GM18507 (cell line): Measurements from ENCODE around the gene DOK6.
"Not testable (repeated sequence)": the region's sequence is repeated elsewhere in the genome, so short reads cannot be mapped to it uniquely, and the experiment has no call there.

Source experiments
- DNase-seq: peaks from one replicate; pipeline ENCODE4 v3.0.0; 2011; ENCODE audit warnings: low read depth; ENCODE audit not compliant: insufficient read length; ENCODE audit errors: extremely low spot score
- FAIRE-seq: peaks from 2 replicates; lab custom pipeline; 2011; peaks lifted over from hg19 to GRCh38; lab: Jason Lieb, UNC

The DOK6 gene

GRCh38 chr18:69834980-69835379 is 434.3 kb downstream of the DOK6 start:
- not testable (repeated sequence) for DNase-seq, FAIRE-seq

- no peak for DNase-seq
- no peak for FAIRE-seq
Measured at GRCh38 chr18:69838003-69838402, 437.3 kb downstream of the DOK6 start.

- no peak for FAIRE-seq
- DNase-seq = no peak
Measured at GRCh38 chr18:69838620-69839411, 438.1 kb downstream of the DOK6 start.

GRCh38 chr18:69839497-69839896 is 438.8 kb downstream of the DOK6 start:
- DNase-seq (no peak), FAIRE-seq (no peak)

- FAIRE-seq = no peak
- DNase-seq = no peak
Measured at GRCh38 chr18:69840001-69840400, 439.3 kb downstream of the DOK6 start.

- DNase-seq (no peak), FAIRE-seq (no peak)
Measured at GRCh38 chr18:69840445-69840844, 439.8 kb downstream of the DOK6 start.

- DNase-seq (no peak), FAIRE-seq (no peak)
Measured at GRCh38 chr18:69841117-69841516, 440.4 kb downstream of the DOK6 start.

GRCh38 chr18:69843015-69843414 is 442.3 kb downstream of the DOK6 start:
- DNase-seq (no peak), FAIRE-seq (no peak)

- FAIRE-seq = no peak
- DNase-seq = no peak
Measured at GRCh38 chr18:69844656-69845055, 444.0 kb downstream of the DOK6 start.

- DNase-seq (no peak), FAIRE-seq (no peak)
Measured at GRCh38 chr18:69845593-69846506, 445.2 kb downstream of the DOK6 start.

GRCh38 chr18:69853051-69853450 is 452.4 kb downstream of the DOK6 start:
- no peak for DNase-seq
- FAIRE-seq = no peak

GRCh38 chr18:69854455-69854854 is 453.8 kb downstream of the DOK6 start:
- DNase-seq = no peak
- FAIRE-seq = no peak

- DNase-seq (no peak), FAIRE-seq (no peak)
Measured at GRCh38 chr18:69858897-69859296, 458.2 kb downstream of the DOK6 start.

GRCh38 chr18:69864802-69865201 is 464.1 kb downstream of the DOK6 start:
- FAIRE-seq (peak; percentile 91), DNase-seq (peak; percentile 3)

GRCh38 chr18:69865776-69866175 is 465.1 kb downstream of the DOK6 start:
- FAIRE-seq (peak; percentile 59), DNase-seq (no peak)

- FAIRE-seq (no peak), DNase-seq (no peak)
Measured at GRCh38 chr18:69866212-69866611, 465.5 kb downstream of the DOK6 start.

- no peak for DNase-seq
- FAIRE-seq = no peak
Measured at GRCh38 chr18:69870736-69871135, 470.0 kb downstream of the DOK6 start.

- FAIRE-seq = no peak
- no peak for DNase-seq
Measured at GRCh38 chr18:69871363-69871762, 470.7 kb downstream of the DOK6 start.

GRCh38 chr18:69872661-69873060 is 472.0 kb downstream of the DOK6 start:
- FAIRE-seq = no peak
- no peak for DNase-seq

- FAIRE-seq (no peak), DNase-seq (no peak)
Measured at GRCh38 chr18:69874058-69874457, 473.4 kb downstream of the DOK6 start.

- DNase-seq (no peak), FAIRE-seq (no peak)
Measured at GRCh38 chr18:69876490-69876889, 475.8 kb downstream of the DOK6 start.
